Spleen (tissue), 11 donors: ENCODE data around the gene CENPP. TPM values are rescaled to one million over a fixed set of nuclear protein-coding genes. Genes with fewer than 3 reads are reported as not detected.

ENCODE experiments used
- DNase-seq: peaks from one replicate; pipeline ENCODE4 v3.0.0-alpha.2; 2020
- H3K27ac ChIP-seq, 8 donors: fragments of 200-600 bp; sonication (generic) in 7 of 8; 1 replicate in 4 of 8; 2 replicates in 4 of 8; pipeline versions ENCODE4 v1.5.0 to v1.8.0; 2016 to 2021; ENCODE audit warnings: inconsistent platforms in 4 of 8, mild to moderate bottlenecking in 4 of 8, moderate library complexity in 1 of 8
- H3K27me3 ChIP-seq, 7 donors: fragments of 200-600 bp; sonication (generic) in 6 of 7; replicated peaks in 1 of 7; 1 replicate in 4 of 7; 2 replicates in 3 of 7; pipeline versions ENCODE4 v1.5.0 to v1.8.0; 2016 to 2021; ENCODE audit warnings: inconsistent platforms in 3 of 7, mild to moderate bottlenecking in 1 of 7
- H3K36me3 ChIP-seq, 6 donors: fragments of 200-600 bp; sonication (generic) in 5 of 6; 1 replicate in 4 of 6; 2 replicates in 2 of 6; pipeline versions ENCODE4 v1.5.0 to v1.8.0; 2016 to 2021; ENCODE audit warnings: inconsistent platforms in 2 of 6
- H3K4me1 ChIP-seq, 6 donors: fragments of 200-600 bp; sonication (generic) in 5 of 6; 1 replicate in 3 of 6; 2 replicates in 3 of 6; pipeline versions ENCODE4 v1.5.0 to v1.8.0; 2016 to 2021; ENCODE audit warnings: inconsistent platforms in 3 of 6
- H3K4me3 ChIP-seq, 8 donors: fragments of 200-600 bp; sonication (generic) in 7 of 8; 1 replicate in 4 of 8; 2 replicates in 4 of 8; pipeline versions ENCODE4 v1.5.0 to v1.8.0; 2016 to 2021; ENCODE audit warnings: inconsistent platforms in 4 of 8, mild to moderate bottlenecking in 4 of 8, moderate library complexity in 2 of 8
- H3K9me3 ChIP-seq, 8 donors: fragments of 200-600 bp; sonication (generic) in 7 of 8; 1 replicate in 4 of 8; 2 replicates in 4 of 8; pipeline versions ENCODE4 v1.5.0 to v1.8.0; 2016 to 2021; ENCODE audit warnings: inconsistent platforms in 4 of 8
- CTCF ChIP-seq, 11 experiments: fragments of 200-600 bp in 7 of 11; fragments of 450-650 bp in 4 of 11; sonication (generic) in 4 of 11; IDR thresholded peaks in 8 of 11; conservative IDR thresholded peaks in 3 of 11; 1 replicate in 7 of 11; 2 replicates in 4 of 11; pipeline versions ENCODE4 v1.4.0 to v1.8.0; 2016 to 2021; ENCODE audit warnings: antibody characterized with exemption in 11 of 11, inconsistent platforms in 4 of 11, mild to moderate bottlenecking in 1 of 11
- POLR2A ChIP-seq, 3 donors: fragments of 450-650 bp; IDR thresholded peaks; one replicate each; pipeline ENCODE4 v1.5.1; 2017; ENCODE audit warnings: antibody characterized with exemption in 3 of 3, mild to moderate bottlenecking in 1 of 3
- POLR2AphosphoS5 ChIP-seq, 3 donors: sonication (generic); formaldehyde crosslinking; IDR thresholded peaks; one replicate each; pipeline ENCODE4 v1.5.1; 2017; ENCODE audit warnings: antibody characterized with exemption in 3 of 3
- WGBS, 5 donors: extraction: QIAGEN DNeasy Blood & Tissue Kit in 3 of 5; methylation state at CpG; one replicate each; pipeline versions ENCODE4 v1.1.5 to v1.1.7; 2013 to 2018; 5-methylcytosine and 5-hydroxymethylcytosine counted together
- intact Hi-C: fragments of 100-400 bp; cut with DNase I; formaldehyde crosslinking; loops from one replicate; pipeline ENCODE4 v1.15.0; 2023; ENCODE audit warnings: low total_unique reads
- polyA plus RNA-seq, 3 donors: library from polyadenylated mRNA; stranded (reverse); fragments of 200-250 nt; gene quantifications; one replicate each; pipeline ENCODE4 v1.2.1, GENCODE V29; 2013
- total RNA-seq, 7 donors: library from RNA; depleted of rRNA in 3 of 7; stranded (reverse); fragments of >200 nt in 3 of 7; fragmentation: NEBNext Ultra II Directional in 4 of 7; extraction: Animal tissue kit (Norgen Biotek cat#: 25700) in 4 of 7; gene quantifications; one replicate each; pipeline versions ENCODE4 v1.1.0 to v1.2.1, GENCODE V29; 2016 to 2021
- donor health status: healthy with polysubstance abuse.
- donor health status: DM: no; HTN: no; CAD: no; lungs with moderate emphysema.
- donor health status: DM: no; HTN: no; CAD: no.
- donor health status: Bipolar disorder and iron deficiency.
- donor health status: healthy.
- donor health status: DM: no; HTN: no; CAD: no.
- donor health status: DM: yes; HTN: yes; CAD: no.

The CENPP gene
- total and polyA plus RNA-seq, 10 donors: 1.7 to 15.8 (median 6.2) TPM

- Histone ChIP-seq H3K4me3 (no peak overlapping the region), H3K4me1 (no peaks in the 10 kb centered on the region), H3K36me3 (no peaks in the 10 kb centered on the region), H3K27ac (no peak overlapping the region), H3K27me3 (no peaks in the 10 kb centered on the region), H3K9me3 (no peaks in the 10 kb centered on the region)
- DNase-seq: no peak
- 75 to 94% (median 80%) methylated on average over 2 of the region's 2 CpGs for WGBS, 5 donors
- intact Hi-C loops: no loop called here
- TF ChIP-seq CTCF (IDR thresholded peaks at IDR 0.05 in 8 of 11, conservative IDR thresholded peaks at IDR 0.05 in 3 of 11) (no peak), POLR2A (IDR thresholded peaks at IDR 0.05) (no peak), POLR2AphosphoS5 (IDR thresholded peaks at IDR 0.05) (no peak)
Observed at GRCh38 chr9:92480291-92480771, 154.6 kb downstream of the CENPP start.

- H3K4me1 ChIP-seq: no peaks in the 10 kb centered on the region
- H3K4me3 ChIP-seq: no peak overlapping the region
- no peaks in the 10 kb centered on the region for H3K36me3 ChIP-seq
- no peaks in the 10 kb centered on the region for H3K27me3 ChIP-seq
- 53 to 74% (median 65%) methylated on average over 2 of the region's 2 CpGs for WGBS, 5 donors
- TF ChIP-seq POLR2A (IDR thresholded peaks at IDR 0.05) (no peak), CTCF (IDR thresholded peaks at IDR 0.05 in 8 of 11, conservative IDR thresholded peaks at IDR 0.05 in 3 of 11) (no peak), POLR2AphosphoS5 (IDR thresholded peaks at IDR 0.05) (no peak)
- DNase-seq: no peak
- intact Hi-C loops: no loop called here
- H3K27ac ChIP-seq: no peak overlapping the region
- no peaks in the 10 kb centered on the region for H3K9me3 ChIP-seq
Observed at GRCh38 chr9:92480986-92481633, 155.4 kb downstream of the CENPP start.

GRCh38 chr9:92482329-92482728 lies 156.6 kb downstream of the CENPP start, which contains the start of gene ASPN:
Gene ASPN (minus strand): TSS chr9:92482506.
- H3K4me1 ChIP-seq: peaks cover 0 to 2% (median 0%) of the 10 kb centered on the region in 6 donors
- no peak within 1 kb of the TSS for H3K4me3 ChIP-seq
- 79 to 90% (median 84%) methylated on average over 3 of the region's 3 CpGs for WGBS, 5 donors
- no peak for DNase-seq
- H3K27me3 ChIP-seq: no peaks in the 10 kb centered on the region
- intact Hi-C loops: no loop called here
- H3K36me3 ChIP-seq: no peaks in the 10 kb centered on the region
- H3K9me3 ChIP-seq: no peaks in the 10 kb centered on the region
- H3K27ac ChIP-seq: peak within 1 kb of the TSS in 5 of 8 donors; percentile 7 to 47 (median 26)
- no peak for TF ChIP-seq POLR2AphosphoS5 (IDR thresholded peaks at IDR 0.05)
- TF ChIP-seq CTCF (IDR thresholded peaks at IDR 0.05 in 8 of 11, conservative IDR thresholded peaks at IDR 0.05 in 3 of 11): no peak
- no peak for TF ChIP-seq POLR2A (IDR thresholded peaks at IDR 0.05)

GRCh38 chr9:92482805-92483204 lies 157.1 kb downstream of the CENPP start:
- TF ChIP-seq POLR2AphosphoS5 (IDR thresholded peaks at IDR 0.05) (no peak), POLR2A (IDR thresholded peaks at IDR 0.05) (no peak), CTCF (IDR thresholded peaks at IDR 0.05 in 8 of 11, conservative IDR thresholded peaks at IDR 0.05 in 3 of 11) (no peak)
- no peak overlapping the region for H3K27ac ChIP-seq
- H3K9me3 ChIP-seq: no peaks in the 10 kb centered on the region
- H3K27me3 ChIP-seq: no peaks in the 10 kb centered on the region
- intact Hi-C loops: no loop called here
- H3K36me3 ChIP-seq: no peaks in the 10 kb centered on the region
- peaks cover 0 to 2% (median 0%) of the 10 kb centered on the region in 6 donors for H3K4me1 ChIP-seq
- H3K4me3 ChIP-seq: no peak overlapping the region
- DNase-seq: no peak
